Measurements from ENCODE around the gene MSI2. TPM values are rescaled to one million over a fixed set of nuclear protein-coding genes. Genes with fewer than 3 reads are reported as not detected.

MSI2 gene
- total and polyA plus RNA-seq, 7 experiments from 2014 or later = 3.3 to 169 (median 125) TPM

GRCh38 chr17:57242148-57242547 lies 14.2 kb upstream of the MSI2 start:
- ATAC-seq (no peak), DNase-seq (no peak)
- no peaks in the 10 kb centered on the region for H3K36me3 ChIP-seq (ENCODE audit: control insufficient read depth in 2 of 3, insufficient read depth in 3 of 3, low read length in 3 of 3)
- Mint-ChIP-seq H3K27ac (no peak overlapping the region), H3K36me3 (no peaks in the 10 kb centered on the region), H3K4me1 (peaks cover 0 to 13% (median 0%) of the 10 kb centered on the region in 7 donors), H3K27me3 (peaks cover 4 to 33% (median 8%) of the 10 kb centered on the region in 5 donors), H3K9me3 (peaks cover 0 to 2% (median 0%) of the 10 kb centered on the region in 11 donors), H3K4me3 (no peak overlapping the region)
- no peaks in the 10 kb centered on the region for H3K9me3 ChIP-seq (ENCODE audit: control insufficient read depth in 2 of 3, low read length in 3 of 3)
- no peak overlapping the region for H3K27ac ChIP-seq (ENCODE audit: low read depth, low read length)
- H3K27me3 ChIP-seq (ENCODE audit: control insufficient read depth in 2 of 2, insufficient read depth in 2 of 2, low read length in 2 of 2) = no peaks in the 10 kb centered on the region
- ChIA-PET POLR2A (no interaction called here), CTCF (interaction anchor here (0.9 to 5.2 kb wide), 8 partner anchors 12 to 504 kb away, joined by 3 to 36 read pairs (median 8); partner anchors contain the start of genes CCDC182 and MSI2)
- H3K4me1 ChIP-seq (ENCODE audit: control insufficient read depth in 2 of 2, insufficient read depth in 2 of 2, low read length in 2 of 2) = no peaks in the 10 kb centered on the region
- no peak overlapping the region for H3K4me3 ChIP-seq (ENCODE audit: low read length)
- intact Hi-C loops (cut with micrococcal nuclease) = loop anchor here (2.0 to 10.0 kb wide), 7 partner anchors 40 to 591 kb away; no protein-coding TSS in a partner anchor

GRCh38 chr17:57243171-57243622 lies 13.1 kb upstream of the MSI2 start:
- H3K4me3 Mint-ChIP-seq = no peak overlapping the region
- peaks cover 0 to 2% (median 0%) of the 10 kb centered on the region in 11 donors for H3K9me3 Mint-ChIP-seq
- no peaks in the 10 kb centered on the region for H3K36me3 Mint-ChIP-seq
- H3K27me3 ChIP-seq (ENCODE audit: control insufficient read depth in 2 of 2, insufficient read depth in 2 of 2, low read length in 2 of 2) = no peaks in the 10 kb centered on the region
- no peaks in the 10 kb centered on the region for H3K4me1 ChIP-seq (ENCODE audit: control insufficient read depth in 2 of 2, insufficient read depth in 2 of 2, low read length in 2 of 2)
- H3K36me3 ChIP-seq (ENCODE audit: control insufficient read depth in 2 of 3, insufficient read depth in 3 of 3, low read length in 3 of 3) = no peaks in the 10 kb centered on the region
- ATAC-seq = peak; percentile 99
- peak overlapping the region in 1 of 9 donors; percentile 36 for H3K27ac Mint-ChIP-seq
- intact Hi-C loops (cut with micrococcal nuclease) = loop anchor here (1.0 to 10.0 kb wide), 19 partner anchors 13 to 870 kb away; partner anchors contain the start of gene MSI2 (in 1 of the 2)
- peaks cover 0 to 13% (median 0%) of the 10 kb centered on the region in 7 donors for H3K4me1 Mint-ChIP-seq
- ChIA-PET CTCF (interaction anchor here (0.5 to 5.2 kb wide), 36 partner anchors 11 to 545 kb away, joined by 3 to 36 read pairs (median 4); partner anchors contain the start of genes CCDC182 and MSI2), POLR2A (interaction anchor here (0.6 to 1.4 kb wide), 4 partner anchors 14 to 505 kb away, joined by 3 to 7 read pairs (median 4); no protein-coding TSS in a partner anchor)
- peak; percentile 52 to 78 (median 68) for DNase-seq
- H3K4me3 ChIP-seq (ENCODE audit: low read length) = no peak overlapping the region
- no peak overlapping the region for H3K27ac ChIP-seq (ENCODE audit: low read depth, low read length)
- peaks cover 2 to 31% (median 5%) of the 10 kb centered on the region in 5 donors for H3K27me3 Mint-ChIP-seq
- H3K9me3 ChIP-seq (ENCODE audit: control insufficient read depth in 2 of 3, low read length in 3 of 3) = no peaks in the 10 kb centered on the region

GRCh38 chr17:57245786-57246185 lies 10.5 kb upstream of the MSI2 start:
- Histone ChIP-seq H3K27ac (ENCODE audit: low read depth, low read length) (no peak overlapping the region), H3K4me1 (ENCODE audit: control insufficient read depth in 2 of 2, insufficient read depth in 2 of 2, low read length in 2 of 2) (no peaks in the 10 kb centered on the region), H3K9me3 (ENCODE audit: control insufficient read depth in 2 of 3, low read length in 3 of 3) (no peaks in the 10 kb centered on the region), H3K27me3 (ENCODE audit: control insufficient read depth in 2 of 2, insufficient read depth in 2 of 2, low read length in 2 of 2) (no peaks in the 10 kb centered on the region), H3K4me3 (ENCODE audit: low read length) (no peak overlapping the region), H3K36me3 (ENCODE audit: control insufficient read depth in 2 of 3, insufficient read depth in 3 of 3, low read length in 3 of 3) (no peaks in the 10 kb centered on the region)
- intact Hi-C loops (cut with micrococcal nuclease) = loop anchor here in 1 of 2 donors (10.0 kb wide), 1 partner anchor 289 kb away; no protein-coding TSS in a partner anchor
- no peak for ATAC-seq
- peaks cover 0 to 13% (median 0%) of the 10 kb centered on the region in 7 donors for H3K4me1 Mint-ChIP-seq
- CTCF ChIA-PET = no interaction called here
- POLR2A ChIA-PET = no interaction called here
- peaks cover 0 to 22% (median 5%) of the 10 kb centered on the region in 11 donors for H3K9me3 Mint-ChIP-seq
- H3K4me3 Mint-ChIP-seq = no peak overlapping the region
- H3K27me3 Mint-ChIP-seq = peaks cover 0 to 26% (median 4%) of the 10 kb centered on the region in 5 donors
- H3K36me3 Mint-ChIP-seq = peaks cover 0 to 9% (median 0%) of the 10 kb centered on the region in 5 donors
- H3K27ac Mint-ChIP-seq = no peak overlapping the region
- no peak for DNase-seq

- CTCF ChIA-PET = no interaction called here
- Histone ChIP-seq H3K4me3 (ENCODE audit: low read length) (no peak overlapping the region), H3K27me3 (ENCODE audit: control insufficient read depth in 2 of 2, insufficient read depth in 2 of 2, low read length in 2 of 2) (no peaks in the 10 kb centered on the region), H3K36me3 (ENCODE audit: control insufficient read depth in 2 of 3, insufficient read depth in 3 of 3, low read length in 3 of 3) (no peaks in the 10 kb centered on the region), H3K27ac (ENCODE audit: low read depth, low read length) (no peak overlapping the region), H3K9me3 (ENCODE audit: control insufficient read depth in 2 of 3, low read length in 3 of 3) (no peaks in the 10 kb centered on the region), H3K4me1 (ENCODE audit: control insufficient read depth in 2 of 2, insufficient read depth in 2 of 2, low read length in 2 of 2) (no peaks in the 10 kb centered on the region)
- Mint-ChIP-seq H3K9me3 (peaks cover 0 to 27% (median 6%) of the 10 kb centered on the region in 11 donors), H3K27me3 (peaks cover 0 to 24% (median 4%) of the 10 kb centered on the region in 5 donors), H3K4me3 (no peak overlapping the region), H3K27ac (no peak overlapping the region), H3K36me3 (peaks cover 0 to 9% (median 0%) of the 10 kb centered on the region in 5 donors), H3K4me1 (peaks cover 0 to 13% (median 0%) of the 10 kb centered on the region in 7 donors)
- DNase-seq (no peak), ATAC-seq (no peak)
- intact Hi-C loops (cut with micrococcal nuclease) = loop anchor here in 1 of 2 donors (10.0 kb wide), 1 partner anchor 289 kb away; no protein-coding TSS in a partner anchor
- POLR2A ChIA-PET = no interaction called here
These were observed 10.1 kb upstream of the MSI2 start for GRCh38 chr17:57246257-57246656.

- Mint-ChIP-seq H3K27ac (no peak overlapping the region), H3K36me3 (peaks cover 0 to 9% (median 0%) of the 10 kb centered on the region in 5 donors), H3K4me3 (no peak overlapping the region), H3K27me3 (peaks cover 0 to 20% (median 4%) of the 10 kb centered on the region in 5 donors), H3K9me3 (peaks cover 0 to 30% (median 7%) of the 10 kb centered on the region in 11 donors), H3K4me1 (peaks cover 0 to 13% (median 0%) of the 10 kb centered on the region in 7 donors)
- no peak for ATAC-seq
- Histone ChIP-seq H3K27ac (ENCODE audit: low read depth, low read length) (no peak overlapping the region), H3K36me3 (ENCODE audit: control insufficient read depth in 2 of 3, insufficient read depth in 3 of 3, low read length in 3 of 3) (no peaks in the 10 kb centered on the region), H3K4me1 (ENCODE audit: control insufficient read depth in 2 of 2, insufficient read depth in 2 of 2, low read length in 2 of 2) (no peaks in the 10 kb centered on the region), H3K27me3 (ENCODE audit: control insufficient read depth in 2 of 2, insufficient read depth in 2 of 2, low read length in 2 of 2) (no peaks in the 10 kb centered on the region), H3K9me3 (ENCODE audit: control insufficient read depth in 2 of 3, low read length in 3 of 3) (no peaks in the 10 kb centered on the region), H3K4me3 (ENCODE audit: low read length) (no peak overlapping the region)
- CTCF ChIA-PET = no interaction called here
- POLR2A ChIA-PET = no interaction called here
- DNase-seq = no peak
- intact Hi-C loops (cut with micrococcal nuclease) = loop anchor here in 1 of 2 donors (10.0 kb wide), 1 partner anchor 288 kb away; no protein-coding TSS in a partner anchor
These were observed 9.1 kb upstream of the MSI2 start for GRCh38 chr17:57247261-57247660.

GRCh38 chr17:57247913-57248312 lies 8.4 kb upstream of the MSI2 start:
- Mint-ChIP-seq H3K27ac (no peak overlapping the region), H3K9me3 (peaks cover 0 to 30% (median 7%) of the 10 kb centered on the region in 11 donors), H3K4me3 (no peak overlapping the region), H3K36me3 (peaks cover 0 to 9% (median 0%) of the 10 kb centered on the region in 5 donors), H3K27me3 (peaks cover 0 to 19% (median 4%) of the 10 kb centered on the region in 5 donors), H3K4me1 (peaks cover 0 to 12% (median 1%) of the 10 kb centered on the region in 7 donors)
- Histone ChIP-seq H3K4me3 (ENCODE audit: low read length) (no peak overlapping the region), H3K27ac (ENCODE audit: low read depth, low read length) (no peak overlapping the region), H3K27me3 (ENCODE audit: control insufficient read depth in 2 of 2, insufficient read depth in 2 of 2, low read length in 2 of 2) (no peaks in the 10 kb centered on the region), H3K4me1 (ENCODE audit: control insufficient read depth in 2 of 2, insufficient read depth in 2 of 2, low read length in 2 of 2) (no peaks in the 10 kb centered on the region), H3K9me3 (ENCODE audit: control insufficient read depth in 2 of 3, low read length in 3 of 3) (no peaks in the 10 kb centered on the region), H3K36me3 (ENCODE audit: control insufficient read depth in 2 of 3, insufficient read depth in 3 of 3, low read length in 3 of 3) (no peaks in the 10 kb centered on the region)
- intact Hi-C loops (cut with micrococcal nuclease) = loop anchor here in 1 of 2 donors (10.0 kb wide), 1 partner anchor 287 kb away; no protein-coding TSS in a partner anchor
- ATAC-seq = no peak
- CTCF ChIA-PET = no interaction called here
- no peak for DNase-seq
- POLR2A ChIA-PET = no interaction called here

Data from naive thymus-derived CD4-positive, alpha-beta T cell (primary cell).